Panc1 (cell line): Measurements from ENCODE around the gene MTMR12.

Experiments used
- CTCF ChIP-seq: fragments of 450-650 bp; IDR thresholded peaks from 2 replicates; pipeline ENCODE4 v1.5.1; 2017; ENCODE audit warnings: mild to moderate bottlenecking
- SIN3A ChIP-seq: IDR thresholded peaks from 2 replicates; pipeline ENCODE4 v1.6.1; 2012; ENCODE audit warnings: low read depth, mild to moderate bottlenecking, low read length, moderate library complexity, borderline replicate concordance; ENCODE audit not compliant: insufficient read depth

- TF ChIP-seq SIN3A (no peak), CTCF (no peak)
Observed at GRCh38 chr5:32346869-32347268, 34.1 kb upstream of the MTMR12 start.
